HCT116 (cell line): ENCODE results near the gene PPP2R3C.
"Not testable (repeated sequence)": the region's sequence is repeated elsewhere in the genome, so short reads cannot be mapped to it uniquely, and the experiment has no call there.

Experiments used
- CTCF ChIP-seq, 3 experiments: fragments of 200-600 bp in 1 of 3; sonication (generic) in 1 of 3; IDR thresholded peaks in 2 of 3; conservative IDR thresholded peaks in 1 of 3; 2 replicates each; pipeline ENCODE4 v1.5.1; 2012 to 2017; ENCODE audit warnings: low read depth in 2 of 3, low read length in 2 of 3, antibody characterized with exemption in 1 of 3, borderline replicate concordance in 1 of 3, control low read depth in 1 of 3, mild to moderate bottlenecking in 1 of 3, mixed read lengths in 1 of 3, mixed run types in 1 of 3, moderate library complexity in 1 of 3; ENCODE audit not compliant: insufficient read depth in 1 of 3
- EZH2phosphoT487 ChIP-seq: fragments of 200-600 bp; IDR thresholded peaks from 2 replicates; pipeline ENCODE4 v1.6.1; 2018; ENCODE audit warnings: antibody characterized with exemption, borderline replicate concordance
- FOSL1 ChIP-seq: IDR thresholded peaks from 2 replicates; pipeline ENCODE4 v1.6.1; 2012; ENCODE audit warnings: low read depth
- MAX ChIP-seq: IDR thresholded peaks from 2 replicates; pipeline ENCODE4 v1.6.1; 2012
- POLR2A ChIP-seq: IDR thresholded peaks from 2 replicates; pipeline ENCODE4 v1.7.0; 2011; ENCODE audit warnings: borderline replicate concordance; ENCODE audit not compliant: insufficient read depth, insufficient read length; ENCODE audit errors: extremely low read depth
- POLR2AphosphoS5 ChIP-seq: IDR thresholded peaks from 2 replicates; pipeline ENCODE4 v1.6.1; 2011; ENCODE audit warnings: mild to moderate bottlenecking, low read depth, low read length, moderate library complexity

GRCh38 chr14:35152531-35152930 lies 30.7 kb upstream of the PPP2R3C start:
- not testable (repeated sequence) for TF ChIP-seq POLR2AphosphoS5; CTCF (IDR thresholded peaks at IDR 0.05 in 2 of 3, conservative IDR thresholded peaks at IDR 0.05 in 1 of 3; ENCODE audit: borderline replicate concordance in 1 of 3, insufficient read depth in 1 of 3, low read depth in 2 of 3, low read length in 2 of 3); MAX; POLR2A; EZH2phosphoT487; FOSL1
